Adrenal gland (tissue), 5 donors: ENCODE results near the gene MARCHF10.

ENCODE experiments used
- POLR2A ChIP-seq, 2 donors: fragments of 450-650 bp; IDR thresholded peaks; one replicate each; pipeline ENCODE4 v1.6.1; 2017; ENCODE audit warnings: antibody characterized with exemption in 2 of 2, mild to moderate bottlenecking in 2 of 2, moderate library complexity in 1 of 2
- TF ChIP-seq, protein P1 (sequence below), 6 experiments: fragments of 450-650 bp in 4 of 6; fragments of 200-600 bp in 2 of 6; sonication (generic) in 1 of 6; IDR thresholded peaks; 1 replicate in 5 of 6; 2 replicates in 1 of 6; pipeline versions ENCODE4 v1.5.1 to v1.8.0; 2016 to 2021; ENCODE audit warnings: antibody characterized with exemption in 6 of 6, mild to moderate bottlenecking in 2 of 6, moderate library complexity in 1 of 6
- donor health status: DM: no; HTN: no; CAD: no.

GRCh38 chr17:62715882-62716390, 92.2 kb downstream of the MARCHF10 start:
- TF ChIP-seq, protein P1, sequence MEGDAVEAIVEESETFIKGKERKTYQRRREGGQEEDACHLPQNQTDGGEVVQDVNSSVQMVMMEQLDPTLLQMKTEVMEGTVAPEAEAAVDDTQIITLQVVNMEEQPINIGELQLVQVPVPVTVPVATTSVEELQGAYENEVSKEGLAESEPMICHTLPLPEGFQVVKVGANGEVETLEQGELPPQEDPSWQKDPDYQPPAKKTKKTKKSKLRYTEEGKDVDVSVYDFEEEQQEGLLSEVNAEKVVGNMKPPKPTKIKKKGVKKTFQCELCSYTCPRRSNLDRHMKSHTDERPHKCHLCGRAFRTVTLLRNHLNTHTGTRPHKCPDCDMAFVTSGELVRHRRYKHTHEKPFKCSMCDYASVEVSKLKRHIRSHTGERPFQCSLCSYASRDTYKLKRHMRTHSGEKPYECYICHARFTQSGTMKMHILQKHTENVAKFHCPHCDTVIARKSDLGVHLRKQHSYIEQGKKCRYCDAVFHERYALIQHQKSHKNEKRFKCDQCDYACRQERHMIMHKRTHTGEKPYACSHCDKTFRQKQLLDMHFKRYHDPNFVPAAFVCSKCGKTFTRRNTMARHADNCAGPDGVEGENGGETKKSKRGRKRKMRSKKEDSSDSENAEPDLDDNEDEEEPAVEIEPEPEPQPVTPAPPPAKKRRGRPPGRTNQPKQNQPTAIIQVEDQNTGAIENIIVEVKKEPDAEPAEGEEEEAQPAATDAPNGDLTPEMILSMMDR (IDR thresholded peaks at IDR 0.05), result no peak
- no peak for TF ChIP-seq POLR2A (IDR thresholded peaks at IDR 0.05)
